ENCODE data around the gene NOS3.

DNA sequence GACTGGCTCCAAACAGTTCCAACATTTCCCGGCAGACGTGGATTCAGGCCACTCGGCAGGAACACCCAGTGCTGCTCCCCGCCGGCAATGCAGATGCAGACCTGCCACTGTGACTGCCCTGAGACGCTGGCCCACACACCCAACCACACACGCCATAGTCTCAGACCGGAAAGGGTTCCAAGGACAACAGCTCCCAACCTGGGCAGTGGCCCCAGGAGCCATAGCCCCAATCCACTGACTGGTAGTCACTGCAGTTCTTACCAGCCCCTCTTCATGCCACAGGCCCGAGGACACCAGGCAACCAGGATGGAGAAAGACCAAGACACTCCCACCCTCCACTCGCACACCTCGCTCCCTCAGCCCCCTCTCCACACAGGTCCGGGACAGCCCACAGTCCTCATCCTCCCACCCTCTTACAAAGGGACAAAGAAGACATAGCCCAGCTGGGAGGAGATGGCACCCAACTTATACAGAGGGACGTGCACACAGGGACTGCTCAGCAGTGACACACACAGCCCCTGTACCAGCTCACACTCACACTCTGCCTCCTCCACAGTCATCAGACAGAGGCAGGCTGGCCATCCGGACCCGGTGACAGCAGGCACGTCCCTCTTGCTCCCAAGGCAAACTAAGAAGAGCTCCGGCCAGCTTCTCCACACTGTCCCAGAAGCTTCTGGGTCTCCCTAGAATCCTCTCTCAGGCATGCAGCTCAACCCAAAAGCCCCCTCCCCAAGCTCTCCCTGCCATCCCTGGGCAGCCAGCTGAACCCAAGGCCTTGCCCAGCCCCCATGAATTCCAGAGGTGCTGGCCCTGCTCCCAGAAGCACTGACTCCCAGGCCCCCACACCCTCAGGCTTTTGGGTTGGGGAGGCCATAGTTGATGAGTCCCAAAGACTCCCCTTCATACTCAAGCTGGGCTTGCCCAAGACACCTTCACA is 37.5 kb upstream of the NOS3 start:
- TF ChIP-seq, protein P1, sequence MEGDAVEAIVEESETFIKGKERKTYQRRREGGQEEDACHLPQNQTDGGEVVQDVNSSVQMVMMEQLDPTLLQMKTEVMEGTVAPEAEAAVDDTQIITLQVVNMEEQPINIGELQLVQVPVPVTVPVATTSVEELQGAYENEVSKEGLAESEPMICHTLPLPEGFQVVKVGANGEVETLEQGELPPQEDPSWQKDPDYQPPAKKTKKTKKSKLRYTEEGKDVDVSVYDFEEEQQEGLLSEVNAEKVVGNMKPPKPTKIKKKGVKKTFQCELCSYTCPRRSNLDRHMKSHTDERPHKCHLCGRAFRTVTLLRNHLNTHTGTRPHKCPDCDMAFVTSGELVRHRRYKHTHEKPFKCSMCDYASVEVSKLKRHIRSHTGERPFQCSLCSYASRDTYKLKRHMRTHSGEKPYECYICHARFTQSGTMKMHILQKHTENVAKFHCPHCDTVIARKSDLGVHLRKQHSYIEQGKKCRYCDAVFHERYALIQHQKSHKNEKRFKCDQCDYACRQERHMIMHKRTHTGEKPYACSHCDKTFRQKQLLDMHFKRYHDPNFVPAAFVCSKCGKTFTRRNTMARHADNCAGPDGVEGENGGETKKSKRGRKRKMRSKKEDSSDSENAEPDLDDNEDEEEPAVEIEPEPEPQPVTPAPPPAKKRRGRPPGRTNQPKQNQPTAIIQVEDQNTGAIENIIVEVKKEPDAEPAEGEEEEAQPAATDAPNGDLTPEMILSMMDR (IDR thresholded peaks at IDR 0.05) = no peak
- no peak for TF ChIP-seq POLR2A (IDR thresholded peaks at IDR 0.05)

Measured in thyroid gland (tissue), 4 donors.